Endothelial cell of umbilical vein (primary cell): Measurements from ENCODE around the gene HTRA3. TPM values are rescaled to one million over a fixed set of nuclear protein-coding genes. Genes with fewer than 3 reads are reported as not detected.

Experiments used
- BruUV-seq: library from RNA; stranded (reverse); fragments of 400-500 nt; replicated peaks from 2 replicates; lab custom pipeline; 2021; lab: Mats Ljungman, UMichigan
- CTCF ChIA-PET: fragments of 300-600, 350-600 bp; sonication (Branson Sonifier 250); formaldehyde crosslinking; loops from one replicate; lab custom pipeline; 2021; ENCODE audit warnings: antibody characterized with exemption, inconsistent platforms; lab: Charles Lee
- POLR2A ChIA-PET: fragments of 300-600, 350-600 bp; sonication (Branson Sonifier 250); formaldehyde crosslinking; loops from one replicate; lab custom pipeline; 2021; ENCODE audit warnings: antibody characterized with exemption, inconsistent platforms; lab: Charles Lee
- DNase-seq: peaks from one replicate; pipeline ENCODE4 v3.0.0-alpha.2; 2011; ENCODE audit warnings: low read depth, low spot score
- FAIRE-seq: peaks from 2 replicates; lab custom pipeline; 2011; peaks lifted over from hg19 to GRCh38; lab: Jason Lieb, UNC
- H2AFZ ChIP-seq: 2 replicates; pipeline ENCODE4 v1.6.0; 2012; ENCODE audit warnings: low read depth, low read length, control low read depth, inconsistent platforms
- H3K27ac ChIP-seq: 2 replicates; pipeline ENCODE4 v1.5.1; 2011; ENCODE audit warnings: low read depth, mild to moderate bottlenecking, control low read depth, low read length, moderate library complexity; ENCODE audit not compliant: insufficient read depth
- H3K27me3 ChIP-seq, 2 experiments: 2 replicates each; pipeline versions ENCODE4 v1.6.0 to v1.6.1; 2011; ENCODE audit warnings: low read length in 2 of 2, mixed read lengths in 1 of 2; ENCODE audit not compliant: control insufficient read depth in 2 of 2, insufficient read depth in 2 of 2
- H3K36me3 ChIP-seq, 2 experiments: 2 replicates in 1 of 2; 3 replicates in 1 of 2; pipeline ENCODE4 v1.5.1; 2011; ENCODE audit warnings: low read length in 2 of 2, mild to moderate bottlenecking in 1 of 2, moderate library complexity in 1 of 2; ENCODE audit not compliant: control insufficient read depth in 2 of 2, insufficient read depth in 2 of 2; ENCODE audit errors: extremely low read depth in 1 of 2
- H3K4me1 ChIP-seq: 3 replicates; pipeline ENCODE4 v1.5.1; 2011; ENCODE audit warnings: mild to moderate bottlenecking, low read length; ENCODE audit not compliant: control insufficient read depth, insufficient read depth; ENCODE audit errors: extremely low read depth
- H3K4me2 ChIP-seq: 2 replicates; pipeline ENCODE4 v1.6.1; 2011; ENCODE audit warnings: low read length, control low read depth, mixed read lengths; ENCODE audit not compliant: insufficient read depth
- H3K4me3 ChIP-seq, 3 experiments: fragments of 200-600 bp in 1 of 3; sonication (generic), shearing (Covaris generic) in 1 of 3; replicated peaks in 1 of 3; 2 replicates each; pipeline ENCODE4 v1.5.1; 2011 to 2016; ENCODE audit warnings: control low read depth in 3 of 3, low read length in 3 of 3, mild to moderate bottlenecking in 2 of 3, inconsistent platforms in 1 of 3, low read depth in 1 of 3, moderate library complexity in 1 of 3; ENCODE audit not compliant: insufficient read depth in 1 of 3
- H3K79me2 ChIP-seq: 2 replicates; pipeline ENCODE4 v1.6.0; 2012; ENCODE audit warnings: low read length, inconsistent platforms; ENCODE audit not compliant: control insufficient read depth, insufficient read depth
- H3K9ac ChIP-seq: replicated peaks from 2 replicates; pipeline ENCODE3; 2011; ENCODE audit warnings: low read length, control low read depth; ENCODE audit not compliant: insufficient read depth; ENCODE audit errors: extremely low read depth
- H3K9me1 ChIP-seq: replicated peaks from 3 replicates; pipeline ENCODE4 v1.6.0; 2011; ENCODE audit warnings: mild to moderate bottlenecking, low read length; ENCODE audit not compliant: control insufficient read depth, insufficient read depth; ENCODE audit errors: extremely low read depth
- H3K9me3 ChIP-seq: replicated peaks from 2 replicates; pipeline ENCODE4 v1.5.1; 2012; ENCODE audit warnings: low read length, inconsistent platforms; ENCODE audit not compliant: control insufficient read depth, insufficient read depth
- H4K20me1 ChIP-seq: replicated peaks from 2 replicates; pipeline ENCODE3; 2011; ENCODE audit warnings: mild to moderate bottlenecking, low read length; ENCODE audit not compliant: control insufficient read depth, insufficient read depth; ENCODE audit errors: extremely low read depth
- CTCF ChIP-seq, 2 donors: IDR thresholded peaks; 1 replicate in 1 of 2; 2 replicates in 1 of 2; pipeline ENCODE4 v1.5.1; 2011; ENCODE audit warnings: low read length in 2 of 2, mild to moderate bottlenecking in 2 of 2, moderate library complexity in 2 of 2, control low read depth in 1 of 2, inconsistent platforms in 1 of 2, low read depth in 1 of 2; ENCODE audit not compliant: insufficient read depth in 1 of 2; ENCODE audit errors: extremely low read depth in 1 of 2
- EZH2 ChIP-seq: IDR thresholded peaks from 2 replicates; pipeline ENCODE4 v1.6.1; 2012; ENCODE audit warnings: borderline replicate concordance, low read depth, mild to moderate bottlenecking, moderate library complexity, low read length, inconsistent platforms; ENCODE audit not compliant: severe bottlenecking
- FOS ChIP-seq: IDR thresholded peaks from 2 replicates; pipeline ENCODE4 v1.6.1; 2011; ENCODE audit warnings: mild to moderate bottlenecking, low read length, moderate library complexity, borderline replicate concordance; ENCODE audit not compliant: insufficient read depth
- GATA2 ChIP-seq: IDR thresholded peaks from 2 replicates; pipeline ENCODE4 v1.7.0; 2011; ENCODE audit warnings: low read depth, mild to moderate bottlenecking, moderate library complexity, mixed read lengths, low read length; ENCODE audit not compliant: insufficient read length, insufficient read depth
- JUN ChIP-seq: IDR thresholded peaks from 2 replicates; pipeline ENCODE4 v1.6.1; 2011; ENCODE audit warnings: borderline replicate concordance, low read depth; ENCODE audit not compliant: insufficient read length, insufficient read depth
- MAX ChIP-seq: IDR thresholded peaks from 2 replicates; pipeline ENCODE4 v1.6.1; 2011; ENCODE audit not compliant: insufficient read depth, insufficient read length
- MYC ChIP-seq: IDR thresholded peaks from one replicate; pipeline ENCODE4 v1.6.1; 2011; ENCODE audit warnings: mild to moderate bottlenecking, low read depth, low read length
- POLR2A ChIP-seq: IDR thresholded peaks from 2 replicates; pipeline ENCODE4 v1.6.1; 2012; ENCODE audit warnings: low read depth, mild to moderate bottlenecking, control low read depth, low read length
- POLR2AphosphoS5 ChIP-seq: IDR thresholded peaks from 2 replicates; pipeline ENCODE4 v1.6.1; 2012; ENCODE audit warnings: low read depth, mild to moderate bottlenecking, control low read depth, low read length, moderate library complexity; ENCODE audit not compliant: insufficient read depth
- dilution Hi-C: fragments of 300-500 bp; cut with MboI; formaldehyde crosslinking; loops from one replicate; pipeline ENCODE4 v1.15.0; 2019; ENCODE audit warnings: low sequenced_read_pairs; ENCODE audit not compliant: extremely low pct_ligation_motif_present
- intact Hi-C: fragments of 100-400 bp; cut with micrococcal nuclease; formaldehyde crosslinking; loops from one replicate; pipeline ENCODE4 v1.10.0; 2022
- polyA plus RNA-seq, 4 experiments: library from polyadenylated mRNA; depleted of rRNA in 3 of 4; stranded (reverse) in 3 of 4; unstranded in 1 of 4; fragments of >200 nt; gene quantifications; 2 replicates each; pipeline versions ENCODE4 v1.2.1 to v1.2.3, GENCODE V29; 2011 to 2012; ENCODE audit warnings: missing spikeins in 1 of 4
- total RNA-seq: library from RNA; stranded (reverse); gene quantifications from 2 replicates; pipeline ENCODE4 v1.2.3, GENCODE V29; 2021

Gene HTRA3
- total and polyA plus RNA-seq, 2 donors (not counting 3 experiments of a cell fraction or from before 2014, with no cell fraction given): 9.0 to 12.0 TPM

GRCh38 chr4:8336412-8337075, 67.0 kb downstream of the HTRA3 start:
- H3K4me3 ChIP-seq: no peak overlapping the region
- H2AFZ ChIP-seq: no peak overlapping the region
- no peaks in the 10 kb centered on the region for H3K9me1 ChIP-seq
- H3K4me1 ChIP-seq: no peaks in the 10 kb centered on the region
- ChIA-PET CTCF (interaction anchor here (1.0 kb wide), 1 partner anchor 66 kb away, joined by 3 read pairs; no protein-coding TSS in a partner anchor), POLR2A (no interaction called here)
- H4K20me1 ChIP-seq: no peaks in the 10 kb centered on the region
- no peak for DNase-seq
- no peaks in the 10 kb centered on the region for H3K36me3 ChIP-seq
- no peak for FAIRE-seq
- intact Hi-C loops: no loop called here
- BruUV-seq: no TSS peak
- H3K4me2 ChIP-seq: no peak overlapping the region
- no peaks in the 10 kb centered on the region for H3K9me3 ChIP-seq
- TF ChIP-seq POLR2AphosphoS5 (no peak), FOS (peak; percentile 87), GATA2 (peak; percentile 68)
- H3K27me3 ChIP-seq: peaks cover 2 to 9% of the 10 kb centered on the region in 2 experiments
- dilution Hi-C loops: no loop called here
- no peaks in the 10 kb centered on the region for H3K79me2 ChIP-seq
- no peak overlapping the region for H3K27ac ChIP-seq
- H3K9ac ChIP-seq: no peak overlapping the region

- TF ChIP-seq POLR2A (no peak), CTCF (IDR thresholded peaks at IDR 0.05; ENCODE audit: extremely low read depth in 1 of 2, insufficient read depth in 1 of 2, low read depth in 1 of 2, low read length in 2 of 2) (no peak), MYC (no peak), GATA2 (no peak), FOS (no peak), EZH2 (no peak), POLR2AphosphoS5 (no peak), JUN (no peak), MAX (no peak)
- Histone ChIP-seq H3K4me2 (no peak overlapping the region), H3K27me3 (peaks cover 2 to 9% of the 10 kb centered on the region in 2 experiments), H3K36me3 (no peaks in the 10 kb centered on the region), H4K20me1 (no peaks in the 10 kb centered on the region), H3K9me3 (no peaks in the 10 kb centered on the region), H3K9ac (no peak overlapping the region), H3K4me1 (no peaks in the 10 kb centered on the region), H3K4me3 (no peak overlapping the region), H3K79me2 (no peaks in the 10 kb centered on the region), H2AFZ (no peak overlapping the region), H3K9me1 (no peaks in the 10 kb centered on the region), H3K27ac (no peak overlapping the region)
- DNase-seq (no peak), FAIRE-seq (no peak)
- ChIA-PET POLR2A (no interaction called here), CTCF (no interaction called here)
- BruUV-seq: no TSS peak
- intact Hi-C loops (no loop called here), dilution Hi-C loops (no loop called here)
These were observed 68.9 kb downstream of the HTRA3 start for GRCh38 chr4:8338351-8338961.
